Measurements from ENCODE around the gene KBTBD12.

The KBTBD12 gene

GRCh38 chr3:127961963-127962362 is 46.9 kb downstream of the KBTBD12 start:
- no CpG with 5 or more reads among the region's 4 CpGs for WGBS (ENCODE audit: extremely low coverage, insufficient coverage, low lambda C conversion rate)
- no peaks in the 10 kb centered on the region for H3K79me1 ChIP-seq (ENCODE audit: low read length)
- DNase-seq: peak; percentile 90
- no peak overlapping the region for H2BK5ac ChIP-seq (ENCODE audit: low read length)
- H3K4me2 ChIP-seq (ENCODE audit: low read length): no peak overlapping the region
- no peaks in the 10 kb centered on the region for H3K79me2 ChIP-seq (ENCODE audit: control insufficient read depth, insufficient read depth, low read length)
- H3K9ac ChIP-seq (ENCODE audit: low read length): no peak overlapping the region
- H2BK120ac ChIP-seq (ENCODE audit: low read depth, low read length): no peak overlapping the region
- no peak overlapping the region for H4K8ac ChIP-seq (ENCODE audit: low read depth, low read length)
- no peak overlapping the region for H3K23ac ChIP-seq (ENCODE audit: low read length)
- H3K56ac ChIP-seq (ENCODE audit: low read length): no peak overlapping the region
- H2BK15ac ChIP-seq (replicated peaks; ENCODE audit: low read depth): no peak overlapping the region
- H3K27me3 ChIP-seq (ENCODE audit: insufficient read depth, low read length, poor library complexity): no peaks in the 10 kb centered on the region
- H2AK5ac ChIP-seq (ENCODE audit: low read length): no peak overlapping the region
- no peaks in the 10 kb centered on the region for H3K4me1 ChIP-seq (ENCODE audit: control insufficient read depth, low read depth, low read length)
- H3K4ac ChIP-seq (ENCODE audit: low read depth, low read length): no peak overlapping the region
- no peak overlapping the region for H3K18ac ChIP-seq (ENCODE audit: low read length)
- H3K4me3 ChIP-seq (ENCODE audit: low read length): no peak overlapping the region
- no peak overlapping the region for H4K5ac ChIP-seq (ENCODE audit: low read length)
- H3K36me3 ChIP-seq (ENCODE audit: control insufficient read depth, insufficient read depth, low read length): no peaks in the 10 kb centered on the region
- no peak overlapping the region for H3K27ac ChIP-seq (ENCODE audit: low read depth, low read length)

- Histone ChIP-seq H3K79me1 (ENCODE audit: low read length) (no peaks in the 10 kb centered on the region), H3K4me1 (ENCODE audit: control insufficient read depth, low read depth, low read length) (no peaks in the 10 kb centered on the region), H2BK120ac (ENCODE audit: low read depth, low read length) (no peak overlapping the region), H3K9ac (ENCODE audit: low read length) (no peak overlapping the region), H3K23ac (ENCODE audit: low read length) (no peak overlapping the region), H3K18ac (ENCODE audit: low read length) (no peak overlapping the region), H3K79me2 (ENCODE audit: control insufficient read depth, insufficient read depth, low read length) (no peaks in the 10 kb centered on the region), H3K56ac (ENCODE audit: low read length) (no peak overlapping the region), H2BK15ac (replicated peaks; ENCODE audit: low read depth) (no peak overlapping the region), H3K4me3 (ENCODE audit: low read length) (no peak overlapping the region), H3K27me3 (ENCODE audit: insufficient read depth, low read length, poor library complexity) (no peaks in the 10 kb centered on the region), H3K4ac (ENCODE audit: low read depth, low read length) (no peak overlapping the region), H3K27ac (ENCODE audit: low read depth, low read length) (no peak overlapping the region), H4K5ac (ENCODE audit: low read length) (no peak overlapping the region), H2BK5ac (ENCODE audit: low read length) (no peak overlapping the region), H3K4me2 (ENCODE audit: low read length) (no peak overlapping the region), H2AK5ac (ENCODE audit: low read length) (no peak overlapping the region), H3K36me3 (ENCODE audit: control insufficient read depth, insufficient read depth, low read length) (no peaks in the 10 kb centered on the region), H4K8ac (ENCODE audit: low read depth, low read length) (no peak overlapping the region)
- WGBS (ENCODE audit: extremely low coverage, insufficient coverage, low lambda C conversion rate): no CpG with 5 or more reads among the region's 5 CpGs
- DNase-seq: no peak
Measured at GRCh38 chr3:127962937-127963336, 47.9 kb downstream of the KBTBD12 start.

- WGBS (ENCODE audit: extremely low coverage, insufficient coverage, low lambda C conversion rate): no CpG with 5 or more reads among the region's 4 CpGs
- Histone ChIP-seq H3K79me1 (ENCODE audit: low read length) (no peaks in the 10 kb centered on the region), H3K27me3 (ENCODE audit: insufficient read depth, low read length, poor library complexity) (no peaks in the 10 kb centered on the region), H2AK5ac (ENCODE audit: low read length) (no peak overlapping the region), H3K27ac (ENCODE audit: low read depth, low read length) (no peak overlapping the region), H3K56ac (ENCODE audit: low read length) (no peak overlapping the region), H3K18ac (ENCODE audit: low read length) (no peak overlapping the region), H3K4me2 (ENCODE audit: low read length) (no peak overlapping the region), H3K4me3 (ENCODE audit: low read length) (no peak overlapping the region), H3K36me3 (ENCODE audit: control insufficient read depth, insufficient read depth, low read length) (no peaks in the 10 kb centered on the region), H3K79me2 (ENCODE audit: control insufficient read depth, insufficient read depth, low read length) (no peaks in the 10 kb centered on the region), H4K8ac (ENCODE audit: low read depth, low read length) (no peak overlapping the region), H3K4me1 (ENCODE audit: control insufficient read depth, low read depth, low read length) (no peaks in the 10 kb centered on the region), H3K23ac (ENCODE audit: low read length) (no peak overlapping the region), H4K5ac (ENCODE audit: low read length) (no peak overlapping the region), H2BK120ac (ENCODE audit: low read depth, low read length) (no peak overlapping the region), H3K4ac (ENCODE audit: low read depth, low read length) (no peak overlapping the region), H2BK15ac (replicated peaks; ENCODE audit: low read depth) (no peak overlapping the region), H2BK5ac (ENCODE audit: low read length) (no peak overlapping the region), H3K9ac (ENCODE audit: low read length) (no peak overlapping the region)
- no peak for DNase-seq
Measured at GRCh38 chr3:127964053-127964452, 49.0 kb downstream of the KBTBD12 start.

GRCh38 chr3:127964816-127965215 is 49.8 kb downstream of the KBTBD12 start:
- no CpG with 5 or more reads among the region's 3 CpGs for WGBS (ENCODE audit: extremely low coverage, insufficient coverage, low lambda C conversion rate)
- Histone ChIP-seq H2BK120ac (ENCODE audit: low read depth, low read length) (no peak overlapping the region), H2BK5ac (ENCODE audit: low read length) (no peak overlapping the region), H3K4me3 (ENCODE audit: low read length) (no peak overlapping the region), H2AK5ac (ENCODE audit: low read length) (no peak overlapping the region), H3K9ac (ENCODE audit: low read length) (no peak overlapping the region), H3K4me1 (ENCODE audit: control insufficient read depth, low read depth, low read length) (no peaks in the 10 kb centered on the region), H3K79me2 (ENCODE audit: control insufficient read depth, insufficient read depth, low read length) (no peaks in the 10 kb centered on the region), H4K5ac (ENCODE audit: low read length) (no peak overlapping the region), H3K4me2 (ENCODE audit: low read length) (no peak overlapping the region), H3K27ac (ENCODE audit: low read depth, low read length) (no peak overlapping the region), H3K4ac (ENCODE audit: low read depth, low read length) (no peak overlapping the region), H3K79me1 (ENCODE audit: low read length) (no peaks in the 10 kb centered on the region), H2BK15ac (replicated peaks; ENCODE audit: low read depth) (no peak overlapping the region), H3K18ac (ENCODE audit: low read length) (no peak overlapping the region), H4K8ac (ENCODE audit: low read depth, low read length) (no peak overlapping the region), H3K23ac (ENCODE audit: low read length) (no peak overlapping the region), H3K36me3 (ENCODE audit: control insufficient read depth, insufficient read depth, low read length) (no peaks in the 10 kb centered on the region), H3K56ac (ENCODE audit: low read length) (no peak overlapping the region), H3K27me3 (ENCODE audit: insufficient read depth, low read length, poor library complexity) (no peaks in the 10 kb centered on the region)
- no peak for DNase-seq

- Histone ChIP-seq H3K18ac (ENCODE audit: low read length) (no peak overlapping the region), H3K79me2 (ENCODE audit: control insufficient read depth, insufficient read depth, low read length) (no peaks in the 10 kb centered on the region), H3K9ac (ENCODE audit: low read length) (no peak overlapping the region), H3K56ac (ENCODE audit: low read length) (no peak overlapping the region), H3K4me1 (ENCODE audit: control insufficient read depth, low read depth, low read length) (no peaks in the 10 kb centered on the region), H3K4me2 (ENCODE audit: low read length) (no peak overlapping the region), H3K27me3 (ENCODE audit: insufficient read depth, low read length, poor library complexity) (no peaks in the 10 kb centered on the region), H2BK5ac (ENCODE audit: low read length) (no peak overlapping the region), H3K23ac (ENCODE audit: low read length) (no peak overlapping the region), H2AK5ac (ENCODE audit: low read length) (no peak overlapping the region), H3K4me3 (ENCODE audit: low read length) (no peak overlapping the region), H2BK15ac (replicated peaks; ENCODE audit: low read depth) (no peak overlapping the region), H3K36me3 (ENCODE audit: control insufficient read depth, insufficient read depth, low read length) (no peaks in the 10 kb centered on the region), H3K4ac (ENCODE audit: low read depth, low read length) (no peak overlapping the region), H4K8ac (ENCODE audit: low read depth, low read length) (no peak overlapping the region), H2BK120ac (ENCODE audit: low read depth, low read length) (no peak overlapping the region), H3K79me1 (ENCODE audit: low read length) (no peaks in the 10 kb centered on the region), H4K5ac (ENCODE audit: low read length) (no peak overlapping the region), H3K27ac (ENCODE audit: low read depth, low read length) (no peak overlapping the region)
- DNase-seq: no peak
- no CpG with 5 or more reads among the region's 1 CpG for WGBS (ENCODE audit: extremely low coverage, insufficient coverage, low lambda C conversion rate)
Measured at GRCh38 chr3:127967316-127967715, 52.3 kb downstream of the KBTBD12 start.

GRCh38 chr3:127970966-127971592 is 56.0 kb downstream of the KBTBD12 start:
- Histone ChIP-seq H3K79me2 (ENCODE audit: control insufficient read depth, insufficient read depth, low read length) (no peaks in the 10 kb centered on the region), H3K9ac (ENCODE audit: low read length) (no peak overlapping the region), H3K23ac (ENCODE audit: low read length) (no peak overlapping the region), H3K18ac (ENCODE audit: low read length) (no peak overlapping the region), H3K4me2 (ENCODE audit: low read length) (no peak overlapping the region), H3K79me1 (ENCODE audit: low read length) (no peaks in the 10 kb centered on the region), H3K36me3 (ENCODE audit: control insufficient read depth, insufficient read depth, low read length) (no peaks in the 10 kb centered on the region), H2AK5ac (ENCODE audit: low read length) (no peak overlapping the region), H3K4me1 (ENCODE audit: control insufficient read depth, low read depth, low read length) (no peaks in the 10 kb centered on the region), H3K4me3 (ENCODE audit: low read length) (no peak overlapping the region), H4K5ac (ENCODE audit: low read length) (no peak overlapping the region), H2BK120ac (ENCODE audit: low read depth, low read length) (no peak overlapping the region), H2BK15ac (replicated peaks; ENCODE audit: low read depth) (no peak overlapping the region), H3K4ac (ENCODE audit: low read depth, low read length) (no peak overlapping the region), H2BK5ac (ENCODE audit: low read length) (no peak overlapping the region), H3K56ac (ENCODE audit: low read length) (no peak overlapping the region), H3K27ac (ENCODE audit: low read depth, low read length) (no peak overlapping the region), H4K8ac (ENCODE audit: low read depth, low read length) (no peak overlapping the region), H3K27me3 (ENCODE audit: insufficient read depth, low read length, poor library complexity) (no peaks in the 10 kb centered on the region)
- DNase-seq: peak; percentile 65
- WGBS (ENCODE audit: extremely low coverage, insufficient coverage, low lambda C conversion rate): no CpG with 5 or more reads among the region's 4 CpGs

Measured in mesendoderm (in vitro differentiated cells).